Right cardiac atrium (tissue), 5 donors: ENCODE results near the gene PTPRD. TPM values are rescaled to one million over a fixed set of nuclear protein-coding genes. Genes with fewer than 3 reads are reported as not detected.
"Not testable (repeated sequence)": the region's sequence is repeated elsewhere in the genome, so short reads cannot be mapped to it uniquely, and the experiment has no call there.

ENCODE experiments used
- ATAC-seq, 2 donors: fragments of 200-7000 bp; cut with Tn5 transposase; one replicate each; pipeline versions ENCODE4 v1.8.0 to v1.9.1; 2020; ENCODE audit warnings: moderate library complexity in 2 of 2, mild to moderate bottlenecking in 1 of 2
- DNase-seq, 3 donors: peaks; one replicate each; pipeline ENCODE4 v3.0.0-alpha.2; 2020
- H3K27ac ChIP-seq: one replicate; pipeline ENCODE4 v1.5.1; 2013; ENCODE audit warnings: mild to moderate bottlenecking, low read length, control low read depth, moderate library complexity
- H3K27me3 ChIP-seq: one replicate; pipeline ENCODE4 v1.6.1; 2013; ENCODE audit not compliant: control insufficient read depth, insufficient read depth
- H3K4me1 ChIP-seq: one replicate; pipeline ENCODE4 v1.6.1; 2013; ENCODE audit warnings: low read length; ENCODE audit not compliant: control insufficient read depth, insufficient read depth
- H3K4me3 ChIP-seq: one replicate; pipeline ENCODE4 v1.5.1; 2013; ENCODE audit warnings: low read length, control low read depth
- H3K9me3 ChIP-seq: one replicate; pipeline ENCODE4 v1.6.1; 2013; ENCODE audit warnings: low read length; ENCODE audit not compliant: control insufficient read depth
- WGBS: extraction: QIAGEN DNeasy Blood & Tissue Kit; methylation state at CpG from one replicate; pipeline ENCODE4 v1.1.7; 2013; 5-methylcytosine and 5-hydroxymethylcytosine counted together
- intact Hi-C, 4 donors: fragments of 100-400 bp; cut with DNase I; formaldehyde crosslinking; loops; one replicate each; pipeline versions ENCODE4 v1.11.0 to v1.14.0; 2022 to 2023
- polyA plus RNA-seq: library from polyadenylated mRNA; stranded (reverse); fragments of 200-250 nt; gene quantifications from one replicate; pipeline ENCODE4 v1.2.3, GENCODE V29; 2013
- total RNA-seq, 4 donors: library from RNA; stranded (reverse); fragmentation: NEBNext Ultra II Directional; extraction: Animal tissue kit (Norgen Biotek cat#: 25700); gene quantifications; one replicate each; pipeline ENCODE4 v1.2.1, GENCODE V29; 2021
- donor health status: healthy with polysubstance abuse.
- donor health status: DM: no; HTN: yes; CAD: no.
- donor health status: DM: no; HTN: no; CAD: no.
- donor health status: DM: no; HTN: yes; CAD: no; lungs with severe emphysema.
- donor health status: DM: yes; HTN: yes; CAD: no.

Gene PTPRD
- total and polyA plus RNA-seq, 5 donors: 1.3 to 11.8 (median 7.1) TPM

DNA sequence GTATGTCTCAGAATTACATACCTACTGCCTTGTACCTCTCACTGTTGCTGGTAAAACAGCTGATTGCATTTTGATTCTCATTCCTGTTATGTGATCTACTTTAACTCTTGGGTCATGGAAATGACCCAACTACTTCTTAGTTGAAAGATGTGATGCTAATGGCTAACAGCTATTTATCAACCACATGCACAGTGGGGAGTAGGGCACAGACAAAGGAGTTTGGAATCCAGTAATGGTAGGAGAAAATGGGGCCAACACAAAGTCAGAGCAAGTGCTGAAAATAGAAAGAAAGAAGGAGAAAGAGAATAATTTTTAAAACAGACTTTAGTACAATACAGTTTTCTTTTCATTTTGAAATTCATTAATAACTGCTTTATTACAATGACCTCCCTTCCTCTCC, 241.0 kb downstream of the PTPRD start:
- H3K4me3 ChIP-seq: no peak overlapping the region
- intact Hi-C loops: no loop called here
- H3K9me3 ChIP-seq: no peaks in the 10 kb centered on the region
- H3K27ac ChIP-seq: no peak overlapping the region
- DNase-seq: no peak
- no peak for ATAC-seq
- H3K4me1 ChIP-seq: no peaks in the 10 kb centered on the region
- no peaks in the 10 kb centered on the region for H3K27me3 ChIP-seq

DNA sequence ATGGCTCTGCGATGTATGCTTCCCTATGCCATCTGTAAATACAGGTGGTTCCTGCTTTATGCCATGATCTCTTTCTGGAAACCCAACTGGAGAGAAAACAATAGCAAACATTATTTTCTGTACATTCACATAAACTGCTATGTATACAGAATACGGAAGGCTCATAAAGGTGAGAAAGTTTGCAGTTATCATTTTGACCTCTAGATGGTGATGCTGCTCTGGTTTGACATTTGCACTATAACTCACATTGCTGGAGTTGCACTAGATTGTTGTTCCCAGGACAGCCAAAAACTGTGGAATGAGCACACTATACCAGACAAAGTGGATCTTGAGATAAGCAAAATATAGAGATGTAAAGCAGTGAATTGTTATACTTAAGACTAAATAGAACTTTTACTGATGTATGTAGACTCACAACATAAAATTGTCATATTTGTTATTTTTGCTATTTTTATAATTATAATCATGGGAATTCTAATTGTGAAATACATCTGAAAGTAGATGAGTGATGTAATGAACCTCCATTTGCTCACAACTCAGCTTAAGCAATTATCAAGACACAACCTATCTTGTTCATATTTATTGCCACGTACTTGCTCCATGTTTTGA, 246.5 kb downstream of the PTPRD start:
- 38% methylated on average over 3 of the region's 3 CpGs for WGBS
- intact Hi-C loops: no loop called here
- DNase-seq: no peak
- Histone ChIP-seq H3K4me1 (no peaks in the 10 kb centered on the region), H3K27me3 (no peaks in the 10 kb centered on the region), H3K27ac (no peak overlapping the region), H3K4me3 (no peak overlapping the region), H3K9me3 (no peaks in the 10 kb centered on the region)
- no peak for ATAC-seq

DNA sequence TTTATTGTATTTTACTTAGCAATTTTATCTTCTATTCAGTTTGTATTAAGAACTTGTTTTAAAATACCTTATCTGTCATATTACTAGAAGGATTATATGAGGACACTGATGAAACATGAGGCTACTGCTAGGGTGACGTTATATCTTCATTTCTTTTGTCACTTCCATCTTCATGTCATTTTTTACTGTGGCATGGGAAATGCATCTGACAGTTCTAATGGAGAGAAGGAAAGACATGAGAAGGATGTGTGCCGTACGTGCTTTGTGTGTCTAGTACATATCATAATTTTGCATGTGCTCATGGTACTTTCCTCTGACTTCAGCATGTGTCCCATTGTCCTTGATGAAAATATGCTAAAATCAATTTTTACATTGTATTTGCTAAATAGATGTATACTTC, 258.2 kb downstream of the PTPRD start:
- ATAC-seq (no peak), DNase-seq (no peak)
- H3K27me3 ChIP-seq: no peaks in the 10 kb centered on the region
- WGBS: 64% methylated on average over 3 of the region's 3 CpGs
- no peak overlapping the region for H3K27ac ChIP-seq
- no peak overlapping the region for H3K4me3 ChIP-seq
- no peaks in the 10 kb centered on the region for H3K9me3 ChIP-seq
- intact Hi-C loops: no loop called here
- H3K4me1 ChIP-seq: no peaks in the 10 kb centered on the region

DNA sequence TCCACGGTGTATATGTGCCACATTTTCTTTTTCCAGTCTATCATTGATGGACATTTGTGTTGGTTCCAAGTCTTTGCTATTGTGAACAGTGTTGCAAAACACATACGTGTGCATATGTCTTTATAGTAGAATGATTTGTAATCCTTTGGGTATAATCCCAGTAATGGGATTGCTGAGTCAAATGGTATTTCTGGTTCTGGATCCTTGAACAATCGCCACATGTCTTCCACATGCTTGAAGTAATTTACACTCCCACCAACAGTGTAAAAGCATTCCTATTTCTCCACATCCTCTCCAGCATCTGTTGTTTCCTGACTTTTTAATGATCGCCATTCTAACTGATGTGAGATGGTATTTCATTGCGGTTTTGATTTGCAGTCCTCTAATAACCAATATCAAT, 267.2 kb downstream of the PTPRD start:
- 61% methylated on average over 5 of the region's 5 CpGs for WGBS
- H3K27me3 ChIP-seq, DNase-seq, H3K27ac ChIP-seq, H3K4me1 ChIP-seq, H3K9me3 ChIP-seq, ATAC-seq, intact Hi-C loops, H3K4me3 ChIP-seq: not testable (repeated sequence)

DNA sequence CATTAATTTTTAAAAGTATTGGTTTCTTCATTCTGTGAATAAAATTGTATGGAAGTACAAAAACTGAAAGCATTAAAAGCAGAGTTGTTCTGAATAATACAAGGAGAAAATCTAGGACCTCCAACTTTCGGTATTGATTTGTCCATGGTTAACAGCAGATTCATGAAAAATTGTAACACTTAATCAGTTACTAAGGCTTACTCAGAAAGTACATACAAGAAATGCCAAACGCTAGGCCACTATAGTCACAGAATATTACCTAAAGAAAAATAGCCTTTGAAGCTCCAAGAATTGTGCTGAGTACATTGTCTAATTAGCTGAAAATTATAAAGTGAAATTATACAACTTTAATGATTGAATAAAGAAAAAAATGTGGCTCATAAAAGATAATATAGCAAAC, 271.7 kb downstream of the PTPRD start:
- 84% methylated on average over 2 of the region's 2 CpGs for WGBS
- ATAC-seq (no peak), DNase-seq (no peak)
- H3K9me3 ChIP-seq: no peaks in the 10 kb centered on the region
- no peak overlapping the region for H3K27ac ChIP-seq
- no peaks in the 10 kb centered on the region for H3K27me3 ChIP-seq
- intact Hi-C loops: no loop called here
- H3K4me3 ChIP-seq: no peak overlapping the region
- no peaks in the 10 kb centered on the region for H3K4me1 ChIP-seq

DNA sequence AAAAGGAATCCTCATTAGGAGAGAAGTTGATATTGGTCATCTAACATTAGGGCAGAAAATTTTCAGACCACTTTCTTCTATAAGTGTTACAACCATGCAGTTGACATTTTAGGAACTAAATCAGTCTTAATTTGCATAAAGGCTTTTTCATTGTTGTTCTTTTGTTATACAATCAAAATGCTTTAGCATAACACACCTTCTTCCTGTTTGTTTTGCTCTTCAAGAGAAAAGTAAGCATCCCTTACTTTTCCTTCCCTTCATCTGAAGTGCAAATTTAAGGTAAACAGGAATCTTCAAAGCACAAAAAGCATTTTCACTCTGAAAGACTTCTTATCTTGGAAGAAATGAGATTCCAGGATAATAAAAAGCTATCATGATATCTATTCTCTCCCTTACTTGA, 273.6 kb downstream of the PTPRD start:
- ATAC-seq (no peak), DNase-seq (no peak)
- H3K4me1 ChIP-seq: no peaks in the 10 kb centered on the region
- H3K27ac ChIP-seq: no peak overlapping the region
- H3K4me3 ChIP-seq: no peak overlapping the region
- H3K27me3 ChIP-seq: no peaks in the 10 kb centered on the region
- no peaks in the 10 kb centered on the region for H3K9me3 ChIP-seq
- intact Hi-C loops: no loop called here

DNA sequence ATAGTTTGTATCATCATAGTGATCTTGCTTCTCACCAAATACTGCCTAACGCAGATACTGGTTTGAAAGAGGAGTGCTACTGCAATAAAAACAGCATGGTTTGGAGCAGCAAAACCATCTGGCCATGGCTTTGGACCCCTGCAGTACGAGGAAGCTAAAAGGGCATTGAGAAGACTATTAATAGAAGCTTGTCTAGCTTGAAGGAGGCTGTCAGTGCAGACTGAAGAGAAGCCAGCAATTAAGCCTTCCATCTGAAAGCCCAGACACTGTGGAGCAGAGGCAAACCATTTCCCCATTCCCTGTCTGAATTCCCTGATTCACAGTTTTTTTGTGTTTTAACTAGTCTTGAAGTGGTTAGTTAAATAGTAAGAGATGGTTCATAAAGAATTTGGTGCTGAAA, 281.6 kb downstream of the PTPRD start:
- 38% methylated on average over 2 of the region's 2 CpGs for WGBS
- no peaks in the 10 kb centered on the region for H3K4me1 ChIP-seq

DNA sequence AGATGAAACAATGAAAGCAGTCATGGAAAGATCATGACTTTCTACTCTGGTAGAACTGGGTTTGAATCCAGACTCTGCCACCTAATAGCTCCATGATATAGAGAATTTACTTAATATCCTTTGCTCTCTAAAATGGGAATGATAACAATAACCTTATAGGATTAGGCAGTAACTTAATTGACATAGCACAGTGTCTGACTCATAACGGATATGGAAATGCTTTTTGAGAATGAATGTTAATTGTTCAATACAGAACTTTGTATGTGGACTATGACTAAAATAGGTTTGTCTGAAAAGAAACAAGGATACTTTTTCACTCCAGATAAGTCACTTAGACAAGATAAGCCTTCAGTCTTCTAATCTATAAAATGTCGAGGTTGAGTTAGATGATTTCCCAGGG, 330.7 kb downstream of the PTPRD start:
- Histone ChIP-seq H3K9me3 (no peaks in the 10 kb centered on the region), H3K4me3 (no peak overlapping the region), H3K27me3 (no peaks in the 10 kb centered on the region), H3K27ac (no peak overlapping the region), H3K4me1 (no peaks in the 10 kb centered on the region)
- ATAC-seq (no peak), DNase-seq (no peak)
- intact Hi-C loops: no loop called here
- 52% methylated on average over 2 of the region's 2 CpGs for WGBS

More for the DNA sequence above, 281.6 kb downstream of the PTPRD start:
- no peaks in the 10 kb centered on the region for H3K27me3 ChIP-seq
- DNase-seq: no peak
- H3K27ac ChIP-seq: no peak overlapping the region
- H3K9me3 ChIP-seq: no peaks in the 10 kb centered on the region
- no peak for ATAC-seq
- intact Hi-C loops: no loop called here
- no peak overlapping the region for H3K4me3 ChIP-seq

DNA sequence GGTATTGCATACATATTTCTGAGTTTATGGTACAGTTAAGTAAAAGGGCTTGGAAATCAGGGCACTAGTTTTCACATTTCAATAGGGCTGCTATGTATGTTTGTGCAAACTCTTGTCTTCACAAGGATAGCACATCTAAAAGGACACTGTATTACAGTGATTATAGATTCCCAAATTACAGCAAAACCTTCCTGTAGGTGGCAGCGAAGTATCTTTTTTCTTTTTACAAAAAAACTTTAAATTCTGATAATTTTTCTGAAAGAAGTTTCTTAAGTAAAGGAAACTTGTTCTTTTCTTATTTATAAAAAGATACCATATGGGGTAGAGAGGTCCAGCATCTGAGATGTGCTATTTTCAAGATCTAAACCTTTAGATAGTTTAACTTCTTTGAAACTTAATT, 337.8 kb downstream of the PTPRD start:
- Histone ChIP-seq H3K4me1 (no peaks in the 10 kb centered on the region), H3K27me3 (no peaks in the 10 kb centered on the region), H3K27ac (no peak overlapping the region), H3K9me3 (no peaks in the 10 kb centered on the region), H3K4me3 (no peak overlapping the region)
- DNase-seq (no peak), ATAC-seq (no peak)
- intact Hi-C loops: no loop called here
- 53% methylated on average over 1 of the region's 1 CpG for WGBS

DNA sequence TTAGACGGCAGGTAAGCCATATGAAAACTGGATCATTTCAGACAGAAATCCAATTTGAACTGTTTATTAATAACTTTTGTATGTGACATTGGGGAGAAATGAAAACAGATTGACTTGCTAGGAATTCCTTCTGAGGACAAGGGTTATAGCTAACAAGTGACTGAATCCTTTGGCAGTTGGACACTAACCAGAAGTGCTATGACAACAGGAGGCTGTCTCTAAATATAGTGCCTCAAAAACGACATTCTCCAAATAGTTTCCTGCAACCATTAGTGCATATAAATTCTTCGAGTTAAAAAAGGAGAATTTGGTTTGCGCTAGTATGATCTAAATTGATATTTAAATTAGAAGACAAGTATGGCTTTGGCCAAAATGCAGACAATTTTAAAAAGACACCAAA, 338.6 kb downstream of the PTPRD start:
- H3K27ac ChIP-seq: no peak overlapping the region
- H3K4me3 ChIP-seq: no peak overlapping the region
- DNase-seq (no peak), ATAC-seq (no peak)
- intact Hi-C loops: no loop called here
- H3K4me1 ChIP-seq: no peaks in the 10 kb centered on the region
- WGBS: 12% methylated on average over 4 of the region's 4 CpGs
- H3K9me3 ChIP-seq: no peaks in the 10 kb centered on the region
- H3K27me3 ChIP-seq: no peaks in the 10 kb centered on the region

DNA sequence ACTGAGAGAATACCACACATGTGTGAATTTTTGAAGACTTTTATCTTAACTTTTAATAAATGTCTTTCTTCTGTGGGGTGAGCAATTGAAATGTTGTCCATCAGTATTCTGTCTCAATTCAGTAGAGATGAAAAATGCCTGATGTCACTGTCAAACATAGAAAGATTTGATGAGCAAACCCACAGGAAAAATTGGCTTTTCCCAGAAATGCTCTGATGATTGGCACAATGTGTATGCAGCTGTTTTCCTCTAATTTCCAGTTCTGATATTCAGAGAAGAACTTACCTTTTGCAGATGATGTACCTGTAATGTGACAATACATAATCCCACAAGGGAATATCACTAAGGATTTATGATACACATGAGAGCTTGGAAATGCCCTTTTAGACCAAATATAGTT, 340.0 kb downstream of the PTPRD start:
- Histone ChIP-seq H3K27ac (no peak overlapping the region), H3K9me3 (no peaks in the 10 kb centered on the region), H3K4me3 (no peak overlapping the region), H3K4me1 (no peaks in the 10 kb centered on the region), H3K27me3 (no peaks in the 10 kb centered on the region)
- DNase-seq (no peak), ATAC-seq (no peak)
- intact Hi-C loops: no loop called here
